GM21381 (cell line): Measurements from ENCODE around the gene MUC5B.

ENCODE experiments used
- ATAC-seq: cut with Tn5 transposase; IDR thresholded peaks from one replicate; pipeline ENCODE4 v1.9.1; 2021; ENCODE audit warnings: mild to moderate bottlenecking, moderate library complexity; ENCODE audit not compliant: unreplicated experiment

MUC5B gene

DNA sequence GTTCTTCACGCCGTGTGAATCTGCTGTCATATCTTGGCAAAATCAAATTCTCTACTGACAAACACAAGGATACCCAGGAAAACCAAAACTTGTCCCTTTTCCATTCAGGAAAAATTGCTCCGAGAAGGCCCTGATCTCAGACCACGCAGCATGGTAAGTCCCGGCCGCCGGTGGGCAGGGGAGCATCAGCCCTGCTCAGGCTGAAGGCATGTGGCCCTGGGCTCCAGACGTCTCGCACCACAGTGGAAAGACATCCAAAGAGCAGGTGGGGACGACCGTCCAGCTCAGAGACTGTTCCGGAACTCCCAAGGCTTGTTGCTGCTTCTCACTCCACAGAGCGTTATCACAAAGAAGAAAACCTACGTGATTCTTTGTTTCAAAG, 56.8 kb downstream of the MUC5B start:
- no peak for ATAC-seq

DNA sequence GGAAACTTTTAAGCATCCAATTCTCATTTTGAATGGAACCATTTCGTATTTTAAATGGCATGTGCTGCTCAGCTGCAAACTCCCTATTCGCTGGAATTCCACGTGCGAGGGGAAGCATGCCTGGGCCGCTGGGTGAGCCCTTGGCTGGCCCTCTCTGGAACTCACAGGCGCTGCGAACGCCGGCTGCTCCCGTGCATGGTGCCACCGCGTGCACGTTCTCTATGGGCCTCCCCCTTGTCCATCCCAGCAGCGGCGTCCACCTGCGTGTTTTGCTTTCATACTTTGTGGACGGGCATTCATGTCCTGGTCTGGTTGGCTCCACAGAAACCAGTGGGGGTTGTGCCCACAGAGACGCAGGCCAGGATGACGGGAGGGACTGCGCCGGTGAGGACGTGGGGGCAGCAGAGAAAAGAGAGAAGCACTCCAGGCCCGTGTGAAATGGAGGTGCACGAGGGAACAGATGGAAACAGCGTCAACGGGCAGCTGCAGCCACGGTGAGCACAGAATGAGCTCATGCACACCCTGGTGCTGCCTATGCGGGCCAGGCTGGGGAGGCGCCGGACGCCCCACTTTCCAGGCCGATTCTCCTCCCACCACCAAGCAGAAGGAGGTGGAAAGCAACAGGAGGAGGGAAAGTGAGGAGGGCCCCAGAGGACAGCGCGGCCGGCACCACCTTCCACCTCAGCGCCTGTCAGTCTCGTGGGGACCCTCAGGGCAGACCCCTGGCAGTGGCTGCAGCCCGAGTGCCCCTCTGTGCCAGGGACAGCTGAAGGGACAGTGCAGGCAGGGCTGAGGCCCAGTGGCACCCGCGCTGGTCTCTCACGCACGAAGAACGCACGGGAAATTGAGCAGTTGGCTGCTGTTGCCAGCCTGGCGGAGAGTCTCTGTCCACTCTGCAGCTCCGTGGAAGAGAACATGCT, 57.5 kb downstream of the MUC5B start:
- no peak for ATAC-seq

GRCh38 chr11:1281326-1281973, 58.6 kb downstream of the MUC5B start:
- ATAC-seq = no peak

GRCh38 chr11:1281974-1282365, 59.1 kb downstream of the MUC5B start:
- ATAC-seq = no peak

- ATAC-seq = no peak
These were observed 60.2 kb downstream of the MUC5B start for GRCh38 chr11:1283091-1283511.

DNA sequence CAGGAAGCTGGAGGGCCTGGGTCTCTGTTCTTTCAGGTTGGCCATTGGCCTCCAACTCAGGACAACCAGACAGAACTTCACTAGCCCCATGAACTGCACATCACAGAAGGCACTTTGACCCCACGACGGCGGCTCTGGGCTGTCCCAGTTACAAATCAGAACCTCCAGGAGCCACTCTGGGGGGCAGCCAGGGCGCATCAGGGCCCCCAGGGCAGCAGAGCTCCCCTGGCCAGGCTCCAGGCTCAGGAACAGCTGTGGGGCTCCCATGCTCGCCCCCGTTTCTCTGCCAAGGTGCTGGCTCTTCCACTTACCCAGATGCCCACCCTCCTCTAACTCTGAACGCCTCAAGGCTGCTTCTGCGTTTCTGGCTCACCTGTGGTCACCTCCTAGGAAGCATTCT, 61.0 kb downstream of the MUC5B start:
- ATAC-seq = no peak

DNA sequence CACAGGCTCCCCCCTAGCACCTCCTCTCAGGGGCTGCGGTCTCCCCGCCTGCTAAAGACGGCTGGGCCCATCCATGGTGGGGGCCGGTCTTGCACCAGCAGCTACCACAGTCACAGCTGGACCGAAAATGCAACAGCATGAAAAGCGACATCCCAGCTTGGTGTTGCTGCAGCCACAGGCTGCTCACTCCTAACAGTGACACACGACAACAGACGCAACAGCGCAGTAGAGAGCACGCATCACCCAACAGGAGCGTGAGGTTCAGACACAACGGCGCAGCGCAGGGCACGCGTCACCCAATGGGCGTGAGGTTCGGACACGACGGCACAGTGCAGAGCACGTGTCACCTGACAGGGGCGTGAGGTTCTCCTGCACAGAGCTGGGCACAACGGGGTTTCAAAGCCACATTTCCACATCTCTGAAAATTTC, 62.5 kb downstream of the MUC5B start:
- no peak for ATAC-seq

DNA sequence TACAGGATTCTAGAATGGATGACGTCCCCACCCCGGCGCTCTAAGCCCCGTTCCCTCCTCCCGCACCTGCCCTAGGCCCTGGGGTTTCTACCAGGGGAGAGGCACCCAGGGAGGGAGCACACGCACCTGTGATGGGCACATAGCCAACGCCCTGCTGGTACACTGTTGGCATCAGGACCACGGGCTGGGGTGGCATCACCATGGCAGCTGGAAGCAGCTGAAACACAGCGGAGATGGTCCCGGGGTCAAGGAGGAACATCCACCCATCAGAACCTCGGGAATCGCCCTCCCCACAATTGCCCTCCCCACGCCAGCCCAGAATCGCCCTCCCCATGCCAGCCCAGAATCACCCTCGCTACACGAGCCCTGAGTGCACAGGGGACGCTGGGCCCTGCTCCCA, 63.0 kb downstream of the MUC5B start:
- ATAC-seq = no peak

DNA sequence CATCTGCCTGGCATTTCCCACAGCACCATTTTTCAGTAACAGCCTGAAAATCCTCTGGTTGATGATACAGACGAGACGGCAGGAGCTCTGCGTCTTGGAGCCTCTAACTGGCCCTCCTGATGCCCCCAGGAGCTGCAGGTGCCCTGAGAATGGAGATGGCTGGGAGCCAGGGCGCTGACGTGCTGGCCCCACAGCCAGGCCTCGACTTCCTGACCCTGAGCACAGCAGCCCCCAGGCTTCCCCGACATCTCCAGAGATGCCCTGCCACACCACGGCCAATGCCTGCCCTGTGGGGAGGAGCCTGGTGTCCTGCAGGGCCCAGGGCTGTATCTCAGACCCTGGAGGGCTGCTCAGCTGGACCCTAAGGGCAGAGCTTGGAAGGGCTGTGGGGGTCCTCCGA, 65.1 kb downstream of the MUC5B start:
- ATAC-seq = no peak

GRCh38 chr11:1288426-1289151, 65.7 kb downstream of the MUC5B start:
- no peak for ATAC-seq

DNA sequence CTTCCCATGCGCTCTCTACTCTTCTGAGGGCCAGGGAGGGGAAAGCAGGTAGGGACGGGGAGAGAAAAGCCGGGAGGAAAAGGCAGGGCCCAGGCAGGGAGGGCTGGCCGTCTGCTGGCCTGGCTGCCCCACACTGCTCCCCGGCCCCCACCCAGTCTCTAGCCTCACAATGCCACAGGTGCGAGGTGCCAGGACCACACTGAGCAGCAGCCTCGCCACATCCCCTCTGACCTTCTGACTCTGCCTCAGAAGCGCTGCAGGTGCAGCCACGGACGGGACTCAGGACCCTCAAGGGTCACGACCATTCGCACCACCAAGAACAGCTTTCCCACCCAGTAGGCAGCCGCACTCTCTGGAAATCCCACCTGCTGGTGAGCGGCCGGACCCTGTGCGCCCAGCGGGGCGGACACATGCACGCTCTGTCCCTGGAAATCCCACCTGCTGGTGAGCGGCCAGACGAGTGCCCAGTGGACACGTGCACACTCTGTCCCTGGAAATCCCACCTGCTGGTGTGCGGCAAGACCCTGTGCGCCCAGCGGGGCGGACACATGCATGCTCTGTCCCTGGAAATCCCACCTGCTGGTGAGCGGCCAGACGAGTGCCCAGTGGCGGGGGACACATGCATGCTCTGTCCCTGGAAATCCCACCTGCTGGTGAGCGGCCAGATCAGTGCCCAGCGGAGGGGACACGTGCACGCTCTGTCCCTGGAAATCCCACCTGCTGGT, 66.5 kb downstream of the MUC5B start:
- no peak for ATAC-seq

DNA sequence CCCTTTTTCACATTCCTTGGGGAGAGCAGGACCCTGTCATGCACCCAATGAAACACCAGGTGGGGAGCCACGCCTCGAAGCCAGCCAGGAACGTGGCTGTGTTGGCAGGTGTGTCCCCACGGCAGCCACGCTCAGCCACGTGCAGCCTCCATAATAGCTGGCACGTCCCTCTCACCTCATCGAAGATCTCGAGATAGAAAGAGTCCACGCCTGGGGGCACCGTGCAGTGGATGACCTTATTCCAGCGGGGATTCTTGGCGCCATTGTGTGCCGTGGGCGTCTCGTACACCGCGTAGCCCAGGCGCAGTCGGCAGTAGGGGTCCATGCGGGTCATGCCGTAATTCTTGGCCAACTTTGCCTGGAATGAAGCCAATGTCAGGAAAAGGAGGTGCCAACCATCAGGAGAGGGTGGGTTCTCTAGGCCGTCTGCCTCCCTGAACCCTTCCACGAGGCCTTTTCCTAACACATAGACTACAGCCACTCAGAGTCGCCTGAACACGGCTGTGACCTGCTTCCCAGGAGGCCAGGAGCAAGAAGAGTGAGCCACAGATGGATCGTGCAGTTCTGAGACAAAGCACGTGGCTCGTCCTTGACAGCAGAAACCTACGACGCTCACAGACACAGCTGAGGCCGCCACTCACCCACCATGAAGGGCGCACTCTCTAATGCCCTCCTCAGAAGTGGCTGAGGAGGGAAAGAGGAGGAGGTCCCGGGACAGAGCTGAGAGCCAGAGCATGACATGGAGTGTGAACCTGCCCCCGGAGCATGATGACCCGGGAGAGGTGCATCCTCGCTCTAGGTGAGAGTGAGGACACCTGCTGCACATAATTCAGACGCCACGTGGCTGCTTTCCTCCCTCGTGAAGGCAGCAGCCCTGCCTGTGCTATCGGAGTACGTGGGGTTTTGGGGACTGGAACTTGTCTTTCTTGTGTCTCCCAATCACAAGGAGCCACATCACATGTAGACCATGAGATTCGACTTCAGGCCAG, 67.5 kb downstream of the MUC5B start:
- ATAC-seq = no peak

DNA sequence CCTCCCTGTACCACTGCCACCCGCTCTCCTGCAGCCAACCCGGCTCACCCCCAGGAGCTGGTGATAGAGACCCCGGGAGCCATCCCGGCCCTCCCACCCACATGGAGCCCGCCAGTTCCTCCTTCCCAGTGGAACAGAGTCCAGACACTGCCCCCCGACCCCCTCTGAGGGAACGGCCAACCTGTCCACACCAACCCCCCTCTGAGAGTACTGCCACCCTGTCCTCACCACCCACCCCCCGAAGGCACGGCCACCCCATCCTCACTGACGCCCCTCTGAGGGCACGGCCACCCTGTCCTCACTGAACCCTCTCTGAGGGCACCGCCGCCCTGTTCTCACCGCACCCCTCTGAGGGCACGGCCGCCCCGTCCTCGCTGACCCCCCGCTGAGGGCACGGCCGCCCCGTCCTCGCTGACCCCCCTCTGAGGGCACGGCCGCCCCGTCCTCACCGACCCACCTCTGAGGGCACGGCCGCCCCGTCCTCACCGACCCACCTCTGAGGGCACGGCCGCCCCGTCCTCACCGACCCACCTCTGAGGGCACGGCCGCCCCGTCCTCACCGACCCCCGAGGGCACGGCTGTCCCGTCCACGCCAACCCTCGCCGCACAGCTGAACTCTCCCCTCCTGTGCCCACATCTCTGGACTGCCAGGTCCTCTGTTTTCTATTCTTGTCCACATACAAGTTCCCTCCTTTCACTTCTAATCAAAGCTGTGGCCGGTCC, 68.6 kb downstream of the MUC5B start:
- ATAC-seq = no peak

GRCh38 chr11:1292018-1292643, 69.3 kb downstream of the MUC5B start:
- no peak for ATAC-seq

DNA sequence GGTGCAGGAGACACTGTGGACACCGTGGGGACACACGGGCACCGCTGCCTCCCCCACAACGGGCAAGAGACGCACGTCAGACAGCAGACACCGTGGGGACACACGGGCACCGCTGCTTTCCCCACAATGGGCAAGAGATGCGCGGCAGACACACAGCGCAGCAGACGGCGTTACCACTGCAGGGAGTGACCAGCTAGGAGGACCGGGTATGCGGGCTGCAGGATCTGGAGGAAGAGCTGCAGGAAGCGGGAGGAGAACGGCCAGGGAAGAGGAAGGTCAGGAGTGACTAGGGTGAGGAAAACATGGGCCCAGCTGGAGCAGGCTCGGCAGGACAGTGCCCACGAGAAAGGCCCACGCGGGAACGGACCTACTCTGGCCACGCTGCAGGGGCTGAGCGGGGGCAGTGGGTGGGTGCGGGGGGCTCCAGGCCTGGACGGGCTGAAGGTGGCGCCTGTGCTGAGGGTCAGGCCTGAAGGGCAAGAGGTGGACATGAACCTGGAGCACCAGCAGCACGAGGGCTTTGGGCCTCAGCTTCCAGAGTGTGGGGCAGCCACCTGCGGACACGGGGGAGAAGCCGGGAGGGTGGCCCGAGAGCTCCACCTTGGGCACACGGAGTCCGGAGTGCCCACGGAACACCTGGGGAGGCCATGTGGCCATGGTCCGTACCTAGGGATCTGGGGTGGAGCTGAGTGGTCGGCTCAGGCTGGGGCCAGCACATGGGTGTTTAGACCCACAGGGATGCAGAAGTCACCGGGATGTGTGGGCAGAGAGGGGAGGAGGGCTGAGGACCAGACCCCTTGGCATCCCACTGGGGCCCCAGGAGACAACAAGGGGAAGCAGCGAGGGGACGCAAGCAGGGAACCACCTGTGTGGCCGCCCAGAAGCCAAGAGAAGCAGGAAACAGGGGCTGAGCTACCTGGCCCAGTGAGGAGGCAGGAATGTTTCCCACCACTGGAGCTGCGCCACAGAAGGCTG, 70.1 kb downstream of the MUC5B start:
- ATAC-seq = no peak

DNA sequence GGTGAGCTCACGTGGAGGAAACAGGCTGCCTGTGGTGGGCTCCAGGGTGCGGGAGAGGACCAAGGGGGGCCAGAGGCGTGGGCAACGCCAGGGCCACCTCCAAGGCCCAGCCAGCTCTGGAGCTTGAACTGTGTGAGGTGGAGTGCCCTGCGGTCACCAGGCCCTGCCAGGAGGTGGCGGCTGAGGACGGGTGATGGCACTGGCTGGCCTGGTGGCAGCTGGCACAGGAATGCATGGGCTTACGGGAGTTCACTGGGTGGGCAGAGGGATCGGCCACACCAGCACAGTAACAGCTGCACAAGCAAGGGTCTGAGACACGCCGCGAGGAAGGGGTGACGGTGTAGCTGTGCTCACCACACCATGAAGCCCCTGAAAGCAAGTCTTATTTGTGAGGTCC, 70.8 kb downstream of the MUC5B start:
- ATAC-seq = no peak

DNA sequence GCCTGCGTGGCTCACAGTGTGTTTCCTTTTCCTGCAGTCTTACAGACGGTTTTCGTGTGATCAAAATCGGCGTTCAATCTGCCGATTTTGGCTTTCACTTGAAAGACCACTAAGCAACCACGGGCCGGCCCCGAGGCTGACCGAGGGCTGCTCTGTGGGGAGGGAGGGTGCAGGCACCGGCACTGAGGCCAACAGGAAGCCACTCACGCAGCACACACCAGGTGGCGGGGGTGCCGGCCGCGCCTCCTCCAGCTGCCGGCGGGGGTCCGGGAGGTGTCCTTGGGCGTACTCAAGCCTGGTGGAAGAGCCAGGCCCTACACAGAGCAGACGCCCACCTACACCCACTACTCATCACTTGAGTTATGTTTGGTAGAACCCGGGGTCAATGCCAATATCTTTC, 72.2 kb downstream of the MUC5B start:
- ATAC-seq = no peak

GRCh38 chr11:1295591-1295990, 72.7 kb downstream of the MUC5B start:
- ATAC-seq = no peak
